Measurements from ENCODE around the gene SCRN2. TPM values are rescaled to one million over a fixed set of nuclear protein-coding genes. Genes with fewer than 3 reads are reported as not detected.

Gene SCRN2
- 25.4 and 25.6 TPM in 2 replicates for total RNA-seq
- long read RNA-seq, transcript SCRN2-202 (7 exons, 1,779 nt) = minor isoform, 7 of 28 reads
- long read RNA-seq, transcript SCRN2-201 (8 exons, 1,548 nt) = major isoform, 9 of 28 reads
- long read RNA-seq, partial matches to known transcripts = 2 of 28 reads
- long read RNA-seq, other reads (novel, unspliced or antisense) = 7 of 28 reads

DNA sequence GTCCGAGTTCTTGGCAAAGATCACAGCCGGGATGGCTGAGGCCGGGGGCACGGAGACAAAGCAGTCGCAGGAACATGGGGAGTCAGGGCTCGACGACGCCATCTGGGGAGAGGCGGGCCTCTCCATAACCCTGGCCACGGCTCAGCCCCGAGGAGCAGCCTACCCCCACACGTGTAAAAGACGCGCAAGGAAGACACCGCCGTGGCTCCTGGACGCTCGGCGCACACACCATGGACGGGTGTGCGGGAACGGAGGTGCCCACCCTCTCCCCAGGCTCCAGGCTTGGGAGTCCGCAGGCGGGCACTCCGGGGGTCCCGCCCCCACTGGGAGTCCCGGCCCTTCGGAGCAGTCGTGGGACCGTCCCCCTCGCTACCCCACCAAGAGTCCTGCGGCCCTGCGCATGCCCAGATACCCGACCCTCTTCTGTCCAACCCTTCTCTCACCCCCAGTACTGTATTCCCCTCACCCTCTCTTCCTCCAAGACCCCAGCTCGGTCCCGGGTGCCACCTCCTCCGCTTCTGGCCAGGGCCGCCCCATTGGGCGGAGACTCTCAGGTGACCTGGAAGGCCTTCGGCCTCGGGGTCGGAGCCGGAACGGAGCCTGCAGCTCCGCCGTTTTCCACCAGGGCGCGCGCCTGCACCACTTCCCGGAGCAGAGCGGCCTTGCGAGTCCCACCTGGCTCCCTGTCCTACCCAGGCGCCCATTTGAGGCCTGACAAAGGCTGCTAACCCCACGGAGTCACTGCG is at the start of gene SCRN2:
SCRN2 (minus strand) TSS at position 532 of the 746 bp plus-strand sequence; CDS start at position 102, 430 bp downstream.
- Mint-ChIP-seq H3K4me3 (ENCODE audit: unreplicated experiment) (peak within 1 kb of the TSS; percentile 98), H3K4me1 (ENCODE audit: unreplicated experiment) (peaks cover 30% of the 10 kb centered on the region), H3K27ac (ENCODE audit: unreplicated experiment) (peak within 1 kb of the TSS; percentile 78), H3K27me3 (ENCODE audit: unreplicated experiment) (peaks cover 11% of the 10 kb centered on the region), H3K36me3 (ENCODE audit: unreplicated experiment) (peaks cover 2% of the 10 kb centered on the region), H3K9me3 (ENCODE audit: unreplicated experiment) (no peaks in the 10 kb centered on the region)
- DNase-seq (ENCODE audit: extremely low spot score, unreplicated experiment) = peak; percentile 95
- TF ChIP-seq, protein P1, sequence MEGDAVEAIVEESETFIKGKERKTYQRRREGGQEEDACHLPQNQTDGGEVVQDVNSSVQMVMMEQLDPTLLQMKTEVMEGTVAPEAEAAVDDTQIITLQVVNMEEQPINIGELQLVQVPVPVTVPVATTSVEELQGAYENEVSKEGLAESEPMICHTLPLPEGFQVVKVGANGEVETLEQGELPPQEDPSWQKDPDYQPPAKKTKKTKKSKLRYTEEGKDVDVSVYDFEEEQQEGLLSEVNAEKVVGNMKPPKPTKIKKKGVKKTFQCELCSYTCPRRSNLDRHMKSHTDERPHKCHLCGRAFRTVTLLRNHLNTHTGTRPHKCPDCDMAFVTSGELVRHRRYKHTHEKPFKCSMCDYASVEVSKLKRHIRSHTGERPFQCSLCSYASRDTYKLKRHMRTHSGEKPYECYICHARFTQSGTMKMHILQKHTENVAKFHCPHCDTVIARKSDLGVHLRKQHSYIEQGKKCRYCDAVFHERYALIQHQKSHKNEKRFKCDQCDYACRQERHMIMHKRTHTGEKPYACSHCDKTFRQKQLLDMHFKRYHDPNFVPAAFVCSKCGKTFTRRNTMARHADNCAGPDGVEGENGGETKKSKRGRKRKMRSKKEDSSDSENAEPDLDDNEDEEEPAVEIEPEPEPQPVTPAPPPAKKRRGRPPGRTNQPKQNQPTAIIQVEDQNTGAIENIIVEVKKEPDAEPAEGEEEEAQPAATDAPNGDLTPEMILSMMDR (IDR thresholded peaks at IDR 0.05) = peak; percentile 96

- H3K36me3 Mint-ChIP-seq (ENCODE audit: unreplicated experiment) = no peaks in the 10 kb centered on the region
- TF ChIP-seq, protein P1 (IDR thresholded peaks at IDR 0.05) = peak; percentile 96
- H3K27me3 Mint-ChIP-seq (ENCODE audit: unreplicated experiment) = no peaks in the 10 kb centered on the region
- no peak overlapping the region for H3K4me3 Mint-ChIP-seq (ENCODE audit: unreplicated experiment)
- peaks cover 11% of the 10 kb centered on the region for H3K4me1 Mint-ChIP-seq (ENCODE audit: unreplicated experiment)
- DNase-seq (ENCODE audit: extremely low spot score, unreplicated experiment) = peak; percentile 95
- H3K27ac Mint-ChIP-seq (ENCODE audit: unreplicated experiment) = no peak overlapping the region
- no peaks in the 10 kb centered on the region for H3K9me3 Mint-ChIP-seq (ENCODE audit: unreplicated experiment)
These were observed 48.9 kb upstream of the SCRN2 start for GRCh38 chr17:47889734-47890529.

DNA sequence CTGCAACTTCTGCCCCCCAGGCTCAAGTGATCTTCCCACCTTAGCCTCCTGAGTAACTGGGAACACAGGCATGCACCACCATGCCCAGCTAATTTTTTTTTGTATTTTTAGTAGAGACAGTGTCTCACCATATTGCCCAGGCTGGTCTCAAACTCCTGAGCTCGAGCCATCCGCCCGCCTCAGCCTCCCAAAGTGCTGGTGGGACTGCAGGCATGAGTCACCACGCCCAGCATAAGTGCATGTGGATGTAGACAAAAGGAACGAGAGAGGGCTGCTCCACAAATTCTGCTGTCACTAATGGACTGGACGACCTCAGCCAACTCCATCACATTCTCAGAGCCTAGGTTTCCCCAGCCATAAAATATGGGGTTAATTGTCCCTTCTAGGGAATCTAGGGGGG is 47.2 kb upstream of the SCRN2 start:
- Mint-ChIP-seq H3K27ac (ENCODE audit: unreplicated experiment) (no peak overlapping the region), H3K36me3 (ENCODE audit: unreplicated experiment) (no peaks in the 10 kb centered on the region), H3K4me1 (ENCODE audit: unreplicated experiment) (no peaks in the 10 kb centered on the region), H3K9me3 (ENCODE audit: unreplicated experiment) (no peaks in the 10 kb centered on the region), H3K4me3 (ENCODE audit: unreplicated experiment) (no peak overlapping the region), H3K27me3 (ENCODE audit: unreplicated experiment) (no peaks in the 10 kb centered on the region)
- no peak for DNase-seq (ENCODE audit: extremely low spot score, unreplicated experiment)
- TF ChIP-seq, protein P1 (IDR thresholded peaks at IDR 0.05) = no peak

GRCh38 chr17:47884905-47885730 is 44.0 kb upstream of the SCRN2 start:
- no peak for DNase-seq (ENCODE audit: extremely low spot score, unreplicated experiment)
- H3K27ac Mint-ChIP-seq (ENCODE audit: unreplicated experiment) = no peak overlapping the region
- H3K4me3 Mint-ChIP-seq (ENCODE audit: unreplicated experiment) = no peak overlapping the region
- no peaks in the 10 kb centered on the region for H3K36me3 Mint-ChIP-seq (ENCODE audit: unreplicated experiment)
- peaks cover 2% of the 10 kb centered on the region for H3K27me3 Mint-ChIP-seq (ENCODE audit: unreplicated experiment)
- H3K4me1 Mint-ChIP-seq (ENCODE audit: unreplicated experiment) = peaks cover 2% of the 10 kb centered on the region
- TF ChIP-seq, protein P1 (IDR thresholded peaks at IDR 0.05) = no peak
- no peaks in the 10 kb centered on the region for H3K9me3 Mint-ChIP-seq (ENCODE audit: unreplicated experiment)

Data from osteocyte (in vitro differentiated cells).